ENCODE data around the gene KCNJ13.

KCNJ13 gene

GRCh38 chr2:232750135-232750671 lies 26.2 kb downstream of the KCNJ13 start:
- H3K27ac ChIP-seq (ENCODE audit: low read depth, low read length, poor library complexity, severe bottlenecking) = no peak overlapping the region
- H3K36me3 ChIP-seq (ENCODE audit: insufficient read depth, low read length) = peaks cover 50% of the 10 kb centered on the region; the same call in 1 of the 2 replicates
- H3K9me2 ChIP-seq (ENCODE audit: low read depth, low read length) = no peaks in the 10 kb centered on the region
- H3K4me1 ChIP-seq (ENCODE audit: insufficient read depth, low read length, severe bottlenecking) = no peaks in the 10 kb centered on the region
- no peaks in the 10 kb centered on the region for H3K9me3 ChIP-seq (ENCODE audit: low read length)
- no peak for TF ChIP-seq CTCF (IDR thresholded peaks at IDR 0.05; ENCODE audit: low read length)
- no peak for TF ChIP-seq EZH2 (IDR thresholded peaks at IDR 0.05; ENCODE audit: borderline replicate concordance, low read length)
- no peaks in the 10 kb centered on the region for H3K79me2 ChIP-seq (ENCODE audit: insufficient read depth, low read length)
- no peak overlapping the region for H3K4me2 ChIP-seq (ENCODE audit: low read length)
- no peaks in the 10 kb centered on the region for H4K20me1 ChIP-seq (ENCODE audit: insufficient read depth, low read length)
- no peaks in the 10 kb centered on the region for H3K27me3 ChIP-seq (ENCODE audit: insufficient read depth, low read length)
- H3K4me3 ChIP-seq (ENCODE audit: low read depth, low read length, poor library complexity, severe bottlenecking) = no peak overlapping the region
- H2AFZ ChIP-seq (ENCODE audit: low read length) = no peak overlapping the region
- no peak overlapping the region for H3K9ac ChIP-seq (ENCODE audit: low read length)
- no peaks in the 10 kb centered on the region for H3F3A ChIP-seq (ENCODE audit: insufficient read depth, low read length)

GRCh38 chr2:232749331-232749730 lies 27.0 kb downstream of the KCNJ13 start:
- no peaks in the 10 kb centered on the region for H3K79me2 ChIP-seq (ENCODE audit: insufficient read depth, low read length)
- no peaks in the 10 kb centered on the region for H3F3A ChIP-seq (ENCODE audit: insufficient read depth, low read length)
- peaks cover 50% of the 10 kb centered on the region; the same call in 1 of the 2 replicates for H3K36me3 ChIP-seq (ENCODE audit: insufficient read depth, low read length)
- no peak overlapping the region for H3K9ac ChIP-seq (ENCODE audit: low read length)
- H3K4me3 ChIP-seq (ENCODE audit: low read depth, low read length, poor library complexity, severe bottlenecking) = no peak overlapping the region
- H3K4me1 ChIP-seq (ENCODE audit: insufficient read depth, low read length, severe bottlenecking) = no peaks in the 10 kb centered on the region
- H2AFZ ChIP-seq (ENCODE audit: low read length) = no peak overlapping the region
- H3K27me3 ChIP-seq (ENCODE audit: insufficient read depth, low read length) = no peaks in the 10 kb centered on the region
- TF ChIP-seq CTCF (IDR thresholded peaks at IDR 0.05; ENCODE audit: low read length) (no peak), EZH2 (IDR thresholded peaks at IDR 0.05; ENCODE audit: borderline replicate concordance, low read length) (no peak)
- H3K27ac ChIP-seq (ENCODE audit: low read depth, low read length, poor library complexity, severe bottlenecking) = no peak overlapping the region
- no peaks in the 10 kb centered on the region for H4K20me1 ChIP-seq (ENCODE audit: insufficient read depth, low read length)
- H3K9me2 ChIP-seq (ENCODE audit: low read depth, low read length) = no peaks in the 10 kb centered on the region
- H3K9me3 ChIP-seq (ENCODE audit: low read length) = no peaks in the 10 kb centered on the region
- H3K4me2 ChIP-seq (ENCODE audit: low read length) = no peak overlapping the region

GRCh38 chr2:232748038-232748437 lies 28.3 kb downstream of the KCNJ13 start:
- H3K9me3 ChIP-seq (ENCODE audit: low read length) = no peaks in the 10 kb centered on the region
- no peaks in the 10 kb centered on the region for H3F3A ChIP-seq (ENCODE audit: insufficient read depth, low read length)
- H3K79me2 ChIP-seq (ENCODE audit: insufficient read depth, low read length) = no peaks in the 10 kb centered on the region
- no peaks in the 10 kb centered on the region for H4K20me1 ChIP-seq (ENCODE audit: insufficient read depth, low read length)
- no peak overlapping the region for H3K9ac ChIP-seq (ENCODE audit: low read length)
- H3K4me2 ChIP-seq (ENCODE audit: low read length) = no peak overlapping the region
- no peak for TF ChIP-seq CTCF (IDR thresholded peaks at IDR 0.05; ENCODE audit: low read length)
- TF ChIP-seq EZH2 (IDR thresholded peaks at IDR 0.05; ENCODE audit: borderline replicate concordance, low read length) = no peak
- no peak overlapping the region for H2AFZ ChIP-seq (ENCODE audit: low read length)
- H3K4me1 ChIP-seq (ENCODE audit: insufficient read depth, low read length, severe bottlenecking) = no peaks in the 10 kb centered on the region
- no peaks in the 10 kb centered on the region for H3K9me2 ChIP-seq (ENCODE audit: low read depth, low read length)
- no peak overlapping the region for H3K4me3 ChIP-seq (ENCODE audit: low read depth, low read length, poor library complexity, severe bottlenecking)
- H3K36me3 ChIP-seq (ENCODE audit: insufficient read depth, low read length) = peaks cover 51% of the 10 kb centered on the region; the same call in 1 of the 2 replicates
- no peaks in the 10 kb centered on the region for H3K27me3 ChIP-seq (ENCODE audit: insufficient read depth, low read length)
- H3K27ac ChIP-seq (ENCODE audit: low read depth, low read length, poor library complexity, severe bottlenecking) = no peak overlapping the region
